CD4-positive, CD25-positive, alpha-beta regulatory T cell (primary cell): Measurements from ENCODE around the gene DCDC2C. TPM values are rescaled to one million over a fixed set of nuclear protein-coding genes. Genes with fewer than 3 reads are reported as not detected.

ENCODE experiments used
- ATAC-seq, 2 donors: fragments of 150-1000 bp; cut with Tn5 transposase; one replicate each; pipeline ENCODE4 v1.10.0; 2021; ENCODE audit warnings: low read depth in 2 of 2, moderate number of reproducible peaks in 2 of 2, moderate library complexity in 1 of 2
- DNase-seq, 3 donors: peaks; one replicate each; pipeline versions ENCODE4 v3.0.0 to v3.0.0-alpha.2; 2012 to 2022; ENCODE audit warnings: mixed read lengths in 1 of 3
- H3K27ac ChIP-seq: one replicate; pipeline ENCODE4 v1.7.0; 2013; ENCODE audit warnings: mild to moderate bottlenecking, low read length; ENCODE audit not compliant: insufficient read depth, poor library complexity, severe bottlenecking
- H3K27me3 ChIP-seq: one replicate; pipeline ENCODE4 v1.7.0; 2013; ENCODE audit warnings: low read length; ENCODE audit not compliant: control insufficient read depth, insufficient read depth
- H3K36me3 ChIP-seq: one replicate; pipeline ENCODE4 v1.7.0; 2013; ENCODE audit warnings: mild to moderate bottlenecking, low read length, moderate library complexity; ENCODE audit not compliant: control insufficient read depth, insufficient read depth
- H3K4me1 ChIP-seq: 2 replicates; pipeline ENCODE4 v1.7.0; 2013; ENCODE audit warnings: mild to moderate bottlenecking, low read length; ENCODE audit not compliant: insufficient read depth, control insufficient read depth, poor library complexity, severe bottlenecking
- H3K4me3 ChIP-seq: one replicate; pipeline ENCODE4 v1.7.0; 2013; ENCODE audit warnings: low read depth, mild to moderate bottlenecking, low read length, moderate library complexity
- H3K9me3 ChIP-seq, 2 experiments: 1 replicate in 1 of 2; 2 replicates in 1 of 2; pipeline ENCODE4 v1.7.0; 2013; ENCODE audit warnings: low read length in 2 of 2, mild to moderate bottlenecking in 1 of 2, moderate library complexity in 1 of 2; ENCODE audit not compliant: control insufficient read depth in 2 of 2
- H3K27ac Mint-ChIP-seq, 3 donors: one replicate each; pipeline ENCODE4 v1.8.0; 2020 to 2022; ENCODE audit warnings: mild to moderate bottlenecking in 3 of 3, mixed read lengths in 3 of 3, moderate library complexity in 2 of 3
- H3K27me3 Mint-ChIP-seq: one replicate; pipeline ENCODE4 v1.8.0; 2022; ENCODE audit warnings: mild to moderate bottlenecking, mixed read lengths
- H3K36me3 Mint-ChIP-seq: one replicate; pipeline ENCODE4 v1.8.0; 2020; ENCODE audit warnings: mixed read lengths
- H3K4me1 Mint-ChIP-seq, 4 donors: one replicate each; pipeline ENCODE4 v1.8.0; 2020 to 2022; ENCODE audit warnings: mixed read lengths in 4 of 4, mild to moderate bottlenecking in 1 of 4
- H3K4me3 Mint-ChIP-seq, 4 donors: one replicate each; pipeline ENCODE4 v1.8.0; 2020 to 2022; ENCODE audit warnings: mild to moderate bottlenecking in 4 of 4, mixed read lengths in 4 of 4, moderate library complexity in 3 of 4
- H3K9me3 Mint-ChIP-seq, 7 donors: one replicate each; pipeline ENCODE4 v1.8.0; 2020 to 2022; ENCODE audit warnings: mixed read lengths in 7 of 7, mild to moderate bottlenecking in 3 of 7, moderate library complexity in 2 of 7
- polyA plus RNA-seq, 4 donors: library from polyadenylated mRNA; unstranded; fragments of 300-500 nt; fragmentation: Illumina TruSeq; gene quantifications; one replicate each; pipeline ENCODE4 v1.2.3, GENCODE V29; 2021
- total RNA-seq: library from RNA; stranded (reverse); gene quantifications from one replicate; pipeline ENCODE4 v1.2.3, GENCODE V29; 2022

Gene DCDC2C
- total and polyA plus RNA-seq, 5 donors from 2014 or later = not detected

DNA sequence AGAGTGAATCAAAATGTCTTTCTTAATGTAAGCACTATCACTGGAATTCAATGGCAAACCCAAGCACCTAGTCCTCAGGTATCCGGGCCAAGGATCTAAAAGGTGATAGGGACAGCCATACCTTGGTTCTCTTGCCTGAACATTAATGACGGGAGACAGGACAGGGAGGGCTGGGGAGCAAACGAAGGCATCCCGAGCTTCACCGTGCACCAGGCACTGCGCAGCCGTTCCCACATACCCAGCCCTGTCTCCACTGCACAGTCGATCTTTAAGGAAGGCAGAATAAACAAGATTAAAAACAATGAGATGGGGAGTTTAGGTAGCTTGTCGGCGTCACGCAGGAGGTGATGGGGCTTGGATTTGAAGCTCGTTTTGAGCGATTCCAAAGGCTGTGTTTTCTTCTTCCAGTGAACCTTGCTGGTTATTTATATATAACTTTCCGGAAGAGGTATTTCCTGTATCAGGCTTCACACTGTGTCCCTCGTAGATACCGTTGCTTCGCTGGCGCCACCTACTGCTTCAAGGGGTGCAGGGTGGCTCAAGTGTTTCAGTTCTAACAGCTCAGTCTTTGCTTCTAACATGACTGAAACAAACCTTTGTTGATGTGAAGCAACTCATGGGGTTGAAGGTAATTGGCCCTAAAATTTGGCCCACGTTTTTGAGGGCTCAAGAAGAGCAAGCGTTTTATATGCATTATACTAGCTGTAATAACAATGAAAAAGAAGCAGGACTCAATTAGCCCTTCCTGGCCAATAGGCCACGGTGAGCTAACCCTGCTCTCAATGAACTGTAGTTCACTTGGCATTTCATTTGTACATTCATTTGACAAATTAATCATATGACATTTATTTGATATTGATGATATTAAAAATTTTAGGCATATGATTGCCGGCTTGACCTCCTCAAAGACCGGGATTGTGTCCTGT, 77.4 kb downstream of the DCDC2C start:
- H3K4me1 Mint-ChIP-seq = peaks cover 0 to 9% (median 2%) of the 10 kb centered on the region in 4 donors
- no peaks in the 10 kb centered on the region for H3K36me3 Mint-ChIP-seq
- no peaks in the 10 kb centered on the region for H3K9me3 ChIP-seq
- peak overlapping the region in 2 of 3 donors; percentile 23 to 89 for H3K27ac Mint-ChIP-seq
- ATAC-seq (peak; percentile 47 to 54), DNase-seq (peak in 2 of 3 donors; percentile 35 to 76)
- H3K27me3 ChIP-seq = no peaks in the 10 kb centered on the region
- H3K4me3 Mint-ChIP-seq = peak overlapping the region in 3 of 4 donors; percentile 34 to 76 (median 73)
- H3K27ac ChIP-seq = no peak overlapping the region
- H3K9me3 Mint-ChIP-seq = no peaks in the 10 kb centered on the region
- peaks cover 5% of the 10 kb centered on the region for H3K4me1 ChIP-seq
- H3K4me3 ChIP-seq = peak overlapping the region; percentile 58
- H3K36me3 ChIP-seq = no peaks in the 10 kb centered on the region
- H3K27me3 Mint-ChIP-seq = peaks cover 4% of the 10 kb centered on the region

DNA sequence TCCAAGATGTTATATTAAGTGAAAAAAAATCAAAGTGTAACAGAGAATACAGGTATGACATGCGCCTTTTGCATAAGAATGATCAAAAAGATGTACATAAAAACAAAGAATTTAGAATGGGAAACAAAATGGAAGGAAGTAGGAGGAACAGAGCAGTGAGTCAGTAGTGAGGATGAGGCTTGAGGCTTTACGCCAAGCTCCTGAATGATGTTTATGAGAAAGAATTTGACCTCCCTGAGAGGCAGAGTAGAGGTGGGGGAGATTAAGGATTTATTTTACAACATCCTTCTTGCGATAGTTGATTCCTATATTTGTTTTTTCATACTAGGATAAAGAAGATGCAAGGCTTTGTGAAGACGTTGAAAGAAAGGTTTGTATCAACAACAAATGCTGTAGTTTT, 81.4 kb downstream of the DCDC2C start:
- no peak for DNase-seq
- Mint-ChIP-seq H3K4me3 (no peak overlapping the region), H3K9me3 (no peaks in the 10 kb centered on the region), H3K4me1 (peaks cover 0 to 9% (median 2%) of the 10 kb centered on the region in 4 donors), H3K36me3 (no peaks in the 10 kb centered on the region), H3K27ac (no peak overlapping the region), H3K27me3 (no peaks in the 10 kb centered on the region)
- peaks cover 5% of the 10 kb centered on the region for H3K4me1 ChIP-seq
- no peaks in the 10 kb centered on the region for H3K36me3 ChIP-seq
- H3K9me3 ChIP-seq = no peaks in the 10 kb centered on the region
- H3K4me3 ChIP-seq = no peak overlapping the region
- no peak overlapping the region for H3K27ac ChIP-seq
- ATAC-seq = no peak
- no peaks in the 10 kb centered on the region for H3K27me3 ChIP-seq

DNA sequence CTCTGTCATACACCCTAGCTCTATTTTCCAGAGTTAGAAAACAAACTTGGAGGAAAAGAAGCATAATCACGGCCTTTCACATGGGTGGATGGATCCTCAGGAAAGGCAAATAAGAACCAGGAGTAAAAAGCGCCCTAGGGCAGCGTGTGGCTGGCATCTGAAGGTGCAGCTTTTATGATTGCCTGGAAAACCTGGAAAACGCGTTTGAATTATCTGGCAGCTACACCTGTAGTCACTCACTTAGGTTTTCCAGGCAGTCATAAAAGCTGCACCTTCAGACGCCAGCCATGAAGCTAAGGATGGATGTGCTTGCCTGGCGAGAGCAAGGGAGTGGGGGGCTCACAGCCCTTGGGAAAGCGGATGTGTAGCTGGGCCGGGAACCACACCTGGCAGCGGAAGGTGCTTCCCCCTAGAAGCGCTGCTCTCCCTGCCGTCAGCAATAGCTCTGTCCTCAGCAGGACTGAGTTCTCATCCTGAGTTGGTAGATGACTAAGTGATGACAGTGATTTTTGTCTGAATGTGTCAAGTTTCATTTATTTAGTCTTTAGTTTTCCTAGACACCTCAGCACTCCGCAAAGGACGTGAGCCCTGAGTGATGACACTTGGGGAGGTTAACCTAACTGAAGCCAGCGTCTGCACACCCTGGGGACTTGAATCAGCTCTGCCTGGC, 82.0 kb downstream of the DCDC2C start:
- H3K27me3 ChIP-seq = no peaks in the 10 kb centered on the region
- Mint-ChIP-seq H3K4me3 (no peak overlapping the region), H3K27ac (no peak overlapping the region), H3K9me3 (no peaks in the 10 kb centered on the region), H3K4me1 (peaks cover 0 to 6% (median 2%) of the 10 kb centered on the region in 4 donors), H3K36me3 (no peaks in the 10 kb centered on the region), H3K27me3 (no peaks in the 10 kb centered on the region)
- no peak for ATAC-seq
- peaks cover 4% of the 10 kb centered on the region for H3K4me1 ChIP-seq
- no peaks in the 10 kb centered on the region for H3K9me3 ChIP-seq
- H3K27ac ChIP-seq = no peak overlapping the region
- no peak for DNase-seq
- H3K4me3 ChIP-seq = no peak overlapping the region
- H3K36me3 ChIP-seq = no peaks in the 10 kb centered on the region

DNA sequence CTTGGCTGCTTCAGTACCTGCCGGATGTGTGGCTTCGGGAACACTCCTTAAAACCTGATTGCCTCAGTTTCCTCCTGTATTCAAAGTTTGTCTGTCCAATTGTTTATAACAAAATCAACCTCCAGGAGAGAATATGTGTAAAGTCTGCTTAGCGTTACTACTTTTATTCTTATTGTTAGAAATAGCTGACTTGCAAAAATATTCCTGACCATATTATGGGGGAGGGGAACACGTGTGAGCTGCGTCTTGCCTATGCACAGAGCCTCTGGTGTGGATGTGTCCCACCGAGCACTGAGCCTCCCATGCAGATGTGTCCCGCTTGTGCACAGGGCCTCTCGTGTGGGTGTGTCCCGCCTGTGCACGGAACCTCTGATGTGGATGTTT, 82.5 kb downstream of the DCDC2C start:
- no peaks in the 10 kb centered on the region for H3K27me3 Mint-ChIP-seq

DNA sequence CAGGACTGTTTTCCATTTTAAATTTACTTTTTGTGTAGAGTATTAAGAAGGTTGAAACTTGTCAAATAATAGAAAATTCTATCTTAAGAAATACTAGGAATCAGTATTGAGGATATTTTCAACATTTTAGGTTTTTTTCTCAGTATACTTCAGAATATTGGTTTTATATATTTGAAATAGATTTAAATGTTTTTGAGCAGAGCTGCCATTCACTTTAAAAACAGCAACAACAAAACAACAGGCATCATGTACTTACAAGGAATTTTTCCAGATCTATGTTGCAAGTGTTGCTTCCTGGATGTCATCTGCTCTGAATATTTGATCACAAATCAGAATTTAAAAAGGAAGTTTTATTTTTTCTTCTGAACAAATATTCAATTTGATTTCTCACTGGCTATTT, 84.4 kb downstream of the DCDC2C start:
- no peak for ATAC-seq
- H3K27me3 ChIP-seq = no peaks in the 10 kb centered on the region
- no peak overlapping the region for H3K4me3 Mint-ChIP-seq
- H3K4me1 Mint-ChIP-seq = no peaks in the 10 kb centered on the region
- no peaks in the 10 kb centered on the region for H3K27me3 Mint-ChIP-seq
- H3K4me3 ChIP-seq = no peak overlapping the region
- no peak overlapping the region for H3K27ac Mint-ChIP-seq
- H3K27ac ChIP-seq = no peak overlapping the region
- H3K36me3 ChIP-seq = no peaks in the 10 kb centered on the region
- H3K4me1 ChIP-seq = no peaks in the 10 kb centered on the region
- no peak for DNase-seq
- no peaks in the 10 kb centered on the region for H3K9me3 Mint-ChIP-seq
- H3K9me3 ChIP-seq = no peaks in the 10 kb centered on the region
- no peaks in the 10 kb centered on the region for H3K36me3 Mint-ChIP-seq

More for the DNA sequence above, 82.5 kb downstream of the DCDC2C start:
- Mint-ChIP-seq H3K36me3 (no peaks in the 10 kb centered on the region), H3K4me3 (no peak overlapping the region), H3K9me3 (no peaks in the 10 kb centered on the region), H3K27ac (no peak overlapping the region), H3K4me1 (peaks cover 0 to 1% (median 0%) of the 10 kb centered on the region in 4 donors)
- H3K4me3 ChIP-seq = no peak overlapping the region
- no peaks in the 10 kb centered on the region for H3K36me3 ChIP-seq
- no peaks in the 10 kb centered on the region for H3K4me1 ChIP-seq
- H3K27me3 ChIP-seq = no peaks in the 10 kb centered on the region
- H3K9me3 ChIP-seq = no peaks in the 10 kb centered on the region
- DNase-seq (no peak), ATAC-seq (no peak)
- no peak overlapping the region for H3K27ac ChIP-seq

DNA sequence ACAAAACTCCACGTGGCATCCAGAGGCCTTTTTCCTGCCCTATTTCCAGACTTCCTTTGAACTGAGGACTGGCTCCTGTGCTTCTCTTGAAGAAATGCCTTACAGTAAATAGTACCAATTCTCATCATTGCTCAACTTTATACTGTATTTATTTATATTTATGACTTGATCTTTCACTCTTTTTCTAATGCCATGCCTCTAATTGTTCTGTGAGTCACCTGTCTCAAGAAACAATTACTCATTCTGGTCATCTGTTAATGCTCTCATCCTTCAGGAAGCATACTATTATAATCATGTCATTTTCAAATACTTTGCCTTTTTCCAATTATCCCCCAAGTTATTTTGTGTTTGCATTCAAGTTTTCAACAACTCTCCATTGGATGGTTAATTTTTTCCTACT, 85.9 kb downstream of the DCDC2C start:
- Mint-ChIP-seq H3K4me1 (no peaks in the 10 kb centered on the region), H3K27ac (no peak overlapping the region)

DNA sequence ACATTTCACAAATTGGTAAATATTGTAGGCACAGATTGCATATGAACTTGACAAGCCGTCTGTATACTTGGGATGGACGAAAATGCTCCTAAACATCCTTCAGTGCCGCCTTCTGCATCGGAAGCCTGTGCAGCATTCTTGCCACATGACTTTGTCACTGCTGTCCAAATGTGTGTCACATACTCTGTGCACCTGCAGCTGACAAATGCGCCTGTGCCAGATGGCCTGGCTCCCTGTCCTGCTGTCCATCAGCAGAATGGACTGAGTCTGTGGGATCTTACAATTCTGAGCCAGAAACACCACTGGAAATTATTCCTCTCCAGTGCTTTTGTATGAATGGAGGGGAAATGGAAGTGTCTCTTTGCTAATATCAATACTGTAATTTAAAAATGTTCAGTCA, 89.9 kb downstream of the DCDC2C start:
- Mint-ChIP-seq H3K4me3 (no peak overlapping the region), H3K27me3 (no peaks in the 10 kb centered on the region), H3K27ac (no peak overlapping the region), H3K36me3 (no peaks in the 10 kb centered on the region), H3K9me3 (no peaks in the 10 kb centered on the region), H3K4me1 (no peaks in the 10 kb centered on the region)
- no peaks in the 10 kb centered on the region for H3K4me1 ChIP-seq
- no peak for ATAC-seq
- no peaks in the 10 kb centered on the region for H3K9me3 ChIP-seq
- no peak for DNase-seq
- no peak overlapping the region for H3K4me3 ChIP-seq
- no peak overlapping the region for H3K27ac ChIP-seq
- no peaks in the 10 kb centered on the region for H3K27me3 ChIP-seq
- no peaks in the 10 kb centered on the region for H3K36me3 ChIP-seq

More for the DNA sequence above, 85.9 kb downstream of the DCDC2C start:
- no peaks in the 10 kb centered on the region for H3K4me1 ChIP-seq
- no peaks in the 10 kb centered on the region for H3K9me3 Mint-ChIP-seq
- H3K9me3 ChIP-seq = no peaks in the 10 kb centered on the region
- H3K4me3 ChIP-seq = no peak overlapping the region
- ATAC-seq = no peak
- H3K36me3 ChIP-seq = no peaks in the 10 kb centered on the region
- no peaks in the 10 kb centered on the region for H3K36me3 Mint-ChIP-seq
- H3K4me3 Mint-ChIP-seq = no peak overlapping the region
- H3K27ac ChIP-seq = no peak overlapping the region
- H3K27me3 Mint-ChIP-seq = no peaks in the 10 kb centered on the region
- no peak for DNase-seq
- no peaks in the 10 kb centered on the region for H3K27me3 ChIP-seq
